Adrenal gland (tissue), 12 donors: ENCODE data around the gene RSKR. TPM values are rescaled to one million over a fixed set of nuclear protein-coding genes. Genes with fewer than 3 reads are reported as not detected.

Experiments
- DNase-seq, 7 donors: peaks; one replicate each; pipeline ENCODE4 v3.0.0-alpha.2; 2019 to 2020
- H3K27ac ChIP-seq, 5 donors: fragments of 200-600 bp; sonication (generic) in 4 of 5; 1 replicate in 3 of 5; 2 replicates in 2 of 5; pipeline versions ENCODE4 v1.5.1 to v1.8.0; 2016 to 2020; ENCODE audit warnings: mild to moderate bottlenecking in 1 of 5
- H3K27me3 ChIP-seq: fragments of 200-600 bp; 2 replicates; pipeline ENCODE4 v1.8.0; 2021
- H3K36me3 ChIP-seq, 2 donors: fragments of 200-600 bp; replicated peaks in 1 of 2; 1 replicate in 1 of 2; 2 replicates in 1 of 2; pipeline versions ENCODE4 v1.5.1 to v1.8.0; 2018 to 2022
- H3K4me1 ChIP-seq, 2 donors: fragments of 200-600 bp; replicated peaks in 1 of 2; 1 replicate in 1 of 2; 2 replicates in 1 of 2; pipeline versions ENCODE4 v1.5.1 to v1.8.0; 2018 to 2021
- H3K4me3 ChIP-seq, 4 donors: fragments of 200-600 bp; sonication (generic) in 3 of 4; one replicate each; pipeline ENCODE4 v1.5.1; 2016 to 2018
- H3K9me3 ChIP-seq, 3 donors: fragments of 200-600 bp; sonication (generic) in 1 of 3; replicated peaks in 1 of 3; 1 replicate in 2 of 3; 2 replicates in 1 of 3; pipeline versions ENCODE4 v1.5.1 to v1.8.0; 2016 to 2021
- CTCF ChIP-seq, 6 experiments: fragments of 450-650 bp in 4 of 6; fragments of 200-600 bp in 2 of 6; sonication (generic) in 1 of 6; IDR thresholded peaks; 1 replicate in 5 of 6; 2 replicates in 1 of 6; pipeline versions ENCODE4 v1.5.1 to v1.8.0; 2016 to 2021; ENCODE audit warnings: antibody characterized with exemption in 6 of 6, mild to moderate bottlenecking in 2 of 6, moderate library complexity in 1 of 6
- POLR2A ChIP-seq, 2 donors: fragments of 450-650 bp; IDR thresholded peaks; one replicate each; pipeline ENCODE4 v1.6.1; 2017; ENCODE audit warnings: antibody characterized with exemption in 2 of 2, mild to moderate bottlenecking in 2 of 2, moderate library complexity in 1 of 2
- WGBS, 4 donors: extraction: QIAGEN DNeasy Blood & Tissue Kit in 2 of 4; methylation state at CpG; one replicate each; pipeline versions ENCODE4 v1.1.5 to v1.1.7; 2013 to 2017; 5-methylcytosine and 5-hydroxymethylcytosine counted together
- intact Hi-C, 2 donors: fragments of 100-400 bp; cut with DNase I; formaldehyde crosslinking; loops; one replicate each; pipeline versions ENCODE4 v1.14.1 to v1.15.0; 2022 to 2023
- polyA plus RNA-seq, 3 donors: library from polyadenylated mRNA; stranded (reverse); fragments of 200-250 nt in 2 of 3; fragments of 350-450 nt in 1 of 3; fragmentation: Illumina TruSeq in 1 of 3; extraction: RNeasy Lipid Tissue Mini Kit (QIAGEN cat#74804) in 1 of 3; gene quantifications; one replicate each; pipeline ENCODE4 v1.2.3, GENCODE V29; 2013 to 2014
- total RNA-seq, 9 donors: library from RNA; depleted of rRNA in 4 of 9; stranded (reverse); fragments of >200 nt in 4 of 9; fragments of 120-200 nt in 1 of 9; fragmentation: NEBNext Ultra II Directional in 1 of 9; extraction: Animal tissue kit (Norgen Biotek cat#: 25700) in 1 of 9; gene quantifications; one replicate each; pipeline versions ENCODE4 v1.1.0 to v1.2.4, GENCODE V29; 2013 to 2023
- donor health status: healthy with polysubstance abuse.
- donor health status: Bipolar disorder and iron deficiency.
- donor health status: DM: yes; HTN: yes; CAD: no.
- donor health status: DM: no; HTN: no; CAD: no.
- donor health status: DM: no; HTN: no; CAD: no.
- donor health status: DM: yes; HTN: yes; CAD: no.

Gene RSKR
- total and polyA plus RNA-seq, 12 donors, result 1.1 to 12.3 (median 5.1) TPM

DNA sequence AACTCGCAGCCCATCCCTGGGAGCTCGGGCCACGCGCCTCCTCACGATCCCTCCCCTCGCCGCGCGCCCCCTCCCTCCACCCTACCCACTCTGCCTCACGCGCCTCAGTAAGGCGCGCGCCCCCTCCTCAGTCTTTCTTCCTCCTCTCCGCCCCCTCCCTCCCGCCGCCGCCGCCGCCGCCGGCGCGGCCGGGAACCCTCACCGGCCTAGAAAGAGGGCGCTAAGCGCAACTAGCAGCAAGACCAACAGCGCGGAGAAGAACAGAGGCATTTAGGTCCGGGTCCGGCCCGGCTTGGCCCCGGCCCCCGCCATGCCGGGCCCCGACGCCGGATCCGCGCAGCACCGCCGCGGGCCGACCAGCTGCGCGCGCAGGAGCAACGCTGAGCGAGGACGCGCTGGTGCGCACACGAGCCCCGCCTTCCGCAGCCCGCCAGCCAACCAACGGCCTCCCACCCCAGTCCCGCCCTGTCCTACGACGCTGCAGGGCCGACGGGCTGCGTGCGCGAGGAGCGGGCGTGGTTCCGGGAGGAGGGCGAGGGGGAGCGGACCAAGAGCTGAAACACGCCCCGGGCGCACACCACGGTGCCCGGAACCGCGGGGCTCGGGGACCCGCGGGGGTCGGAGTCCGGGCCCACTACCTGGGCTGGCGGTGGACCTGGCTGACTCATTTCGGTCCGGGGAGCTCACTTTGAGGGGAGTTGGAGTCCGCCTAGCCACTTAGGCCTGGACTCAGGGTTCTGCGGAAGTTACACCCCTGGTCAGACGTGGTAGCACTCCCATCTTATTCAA lies 31.0 kb upstream of the RSKR start, which contains the start of gene BLTP2:
BLTP2 (minus strand) TSS at position 372 of the 789 bp plus-strand sequence; CDS start at position 270, 102 bp downstream.
- peak; percentile 64 to 90 for TF ChIP-seq POLR2A (IDR thresholded peaks at IDR 0.05)
- peak in 3 of 6 experiments; percentile 29 to 38 (median 32) for TF ChIP-seq CTCF (IDR thresholded peaks at IDR 0.05)
- intact Hi-C loops, result loop anchor here in 1 of 2 donors (5.0 kb wide), 1 partner anchor 37 kb away; no protein-coding TSS in a partner anchor
- Histone ChIP-seq H3K36me3 (peaks cover 0 to 44% of the 10 kb centered on the region in 2 donors), H3K4me1 (peaks cover 30 to 54% of the 10 kb centered on the region in 2 donors), H3K4me3 (peak within 1 kb of the TSS; percentile 63 to 90 (median 89)), H3K27ac (peak within 1 kb of the TSS; percentile 87 to 99 (median 92)), H3K27me3 (no peaks in the 10 kb centered on the region), H3K9me3 (no peaks in the 10 kb centered on the region)
- 0 to 2% (median 1%) methylated on average over 3 to 89 of the region's 89 CpGs for WGBS, 4 donors
- DNase-seq, result peak; percentile 95 to 98 (median 96)

- WGBS, 4 donors, result 0 to 1% (median 0%) methylated on average over 17 to 18 of the region's 18 CpGs
- intact Hi-C loops, result loop anchor here in 1 of 2 donors (5.0 kb wide), 1 partner anchor 38 kb away; no protein-coding TSS in a partner anchor
- Histone ChIP-seq H3K4me1 (peaks cover 30 to 54% of the 10 kb centered on the region in 2 donors), H3K36me3 (peaks cover 0 to 52% of the 10 kb centered on the region in 2 donors), H3K4me3 (peak overlapping the region; percentile 63 to 90 (median 89)), H3K27me3 (no peaks in the 10 kb centered on the region), H3K27ac (peak overlapping the region; percentile 87 to 99 (median 92)), H3K9me3 (no peaks in the 10 kb centered on the region)
- peak; percentile 41 to 83 (median 71) for DNase-seq
- peak in 1 of 2 donors; percentile 40 for TF ChIP-seq POLR2A (IDR thresholded peaks at IDR 0.05)
- peak; percentile 35 to 69 (median 64) for TF ChIP-seq CTCF (IDR thresholded peaks at IDR 0.05)
These were observed 30.2 kb upstream of the RSKR start for GRCh38 chr17:28643983-28644786.

DNA sequence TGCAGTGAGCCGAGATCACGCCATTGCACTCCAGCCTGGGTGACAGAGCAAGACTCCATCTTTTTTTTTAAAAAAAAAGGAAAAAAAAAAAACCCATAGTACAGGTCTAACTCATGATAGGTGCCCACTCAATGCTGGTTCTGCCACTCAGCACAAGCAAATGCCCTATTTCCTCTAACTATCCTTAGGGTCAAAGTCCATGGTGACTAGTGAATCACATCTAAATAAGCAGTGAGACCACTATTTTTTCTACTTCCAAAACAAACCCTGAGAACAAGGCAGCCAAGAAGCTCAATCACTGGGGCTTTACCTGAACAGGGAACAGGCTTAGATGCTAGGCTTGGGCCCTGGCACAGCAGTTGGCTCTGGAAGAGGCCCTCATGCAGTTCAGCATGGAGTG lies 27.6 kb upstream of the RSKR start:
- Histone ChIP-seq H3K27me3 (no peaks in the 10 kb centered on the region), H3K4me1 (peaks cover 24 to 30% of the 10 kb centered on the region in 2 donors), H3K27ac (no peak overlapping the region), H3K36me3 (peaks cover 0 to 69% of the 10 kb centered on the region in 2 donors), H3K4me3 (no peak overlapping the region), H3K9me3 (no peaks in the 10 kb centered on the region)
- no peak for DNase-seq
- 97 to 100% (median 99%) methylated on average over 2 of the region's 2 CpGs for WGBS, 4 donors
- intact Hi-C loops, result loop anchor here in 1 of 2 donors (5.0 kb wide), 1 partner anchor 41 kb away; no protein-coding TSS in a partner anchor
- no peak for TF ChIP-seq POLR2A (IDR thresholded peaks at IDR 0.05)
- no peak for TF ChIP-seq CTCF (IDR thresholded peaks at IDR 0.05)

GRCh38 chr17:28635506-28635905 lies 21.5 kb upstream of the RSKR start:
- intact Hi-C loops, result loop anchor here in 1 of 2 donors (10.0 kb wide), 1 partner anchor 49 kb away; no protein-coding TSS in a partner anchor
- Histone ChIP-seq H3K36me3 (peaks cover 0 to 99% of the 10 kb centered on the region in 2 donors), H3K9me3 (no peaks in the 10 kb centered on the region), H3K4me1 (no peaks in the 10 kb centered on the region), H3K4me3 (no peak overlapping the region), H3K27me3 (no peaks in the 10 kb centered on the region), H3K27ac (no peak overlapping the region)
- no peak for TF ChIP-seq POLR2A (IDR thresholded peaks at IDR 0.05)
- no peak for TF ChIP-seq CTCF (IDR thresholded peaks at IDR 0.05)
- 83 to 100% (median 92%) methylated on average over 1 of the region's 1 CpG for WGBS, 4 donors
- no peak for DNase-seq
